ENCODE measurements around the gene APOBR.
"Not testable (repeated sequence)": the region's sequence is repeated elsewhere in the genome, so short reads cannot be mapped to it uniquely, and the experiment has no call there.

GRCh38 chr16:28500476-28501180 is 6.2 kb downstream of the APOBR start:
- TF ChIP-seq CTCF, POLR2A (IDR thresholded peaks at IDR 0.05): not testable (repeated sequence)

Data from esophagus squamous epithelium (tissue), 4 donors.